Right atrium auricular region (tissue), 2 donors: ENCODE results near the gene SGCG. TPM values are rescaled to one million over a fixed set of nuclear protein-coding genes. Genes with fewer than 3 reads are reported as not detected.

Experiments used
- DNase-seq: peaks from one replicate; pipeline ENCODE4 v3.0.0-alpha.2; 2019; ENCODE audit warnings: low spot score
- H3K27ac ChIP-seq, 2 donors: fragments of 200-600 bp; sonication (generic); 1 replicate in 1 of 2; 2 replicates in 1 of 2; pipeline ENCODE4 v1.5.1; 2016 to 2019
- H3K27me3 ChIP-seq, 2 donors: fragments of 200-600 bp; sonication (generic); one replicate each; pipeline versions ENCODE4 v1.5.1 to v1.6.0; 2017 to 2019
- H3K36me3 ChIP-seq: fragments of 200-600 bp; sonication (generic); one replicate; pipeline ENCODE4 v1.5.1; 2016
- H3K4me1 ChIP-seq, 2 donors: fragments of 200-600 bp; sonication (generic); one replicate each; pipeline versions ENCODE4 v1.5.1 to v1.6.0; 2017 to 2019
- H3K4me3 ChIP-seq, 2 donors: fragments of 200-600 bp; sonication (generic); 1 replicate in 1 of 2; 2 replicates in 1 of 2; pipeline ENCODE4 v1.5.1; 2017 to 2019; ENCODE audit warnings: mild to moderate bottlenecking in 1 of 2, moderate library complexity in 1 of 2
- H3K9me3 ChIP-seq, 2 donors: fragments of 200-600 bp; sonication (generic); one replicate each; pipeline ENCODE4 v1.5.1; 2019
- CTCF ChIP-seq, 2 donors: fragments of 200-600 bp; sonication (generic); IDR thresholded peaks; one replicate each; pipeline ENCODE4 v1.5.1; 2019; ENCODE audit warnings: antibody characterized with exemption in 2 of 2
- total RNA-seq, 2 donors: library from RNA; depleted of rRNA; stranded (reverse); fragments of >200 nt; gene quantifications; one replicate each; pipeline ENCODE4 v1.1.0, GENCODE V29; 2016

Gene SGCG
- total RNA-seq, 2 donors from 2014 or later, result 88.2 to 123 TPM

- no peaks in the 10 kb centered on the region for H3K36me3 ChIP-seq
- no peak for TF ChIP-seq CTCF (IDR thresholded peaks at IDR 0.05)
- no peaks in the 10 kb centered on the region for H3K9me3 ChIP-seq
- H3K4me3 ChIP-seq, result peak overlapping the region; percentile 9 to 26
- DNase-seq, result no peak
- peaks cover 0 to 9% of the 10 kb centered on the region in 2 donors for H3K4me1 ChIP-seq
- peak overlapping the region; percentile 50 to 73 for H3K27ac ChIP-seq
- H3K27me3 ChIP-seq, result no peaks in the 10 kb centered on the region
Measured at GRCh38 chr13:23183292-23183691, 2.5 kb downstream of the SGCG start.

GRCh38 chr13:23185542-23185941 is 4.8 kb downstream of the SGCG start:
- peaks cover 0 to 9% of the 10 kb centered on the region in 2 donors for H3K4me1 ChIP-seq
- TF ChIP-seq CTCF (IDR thresholded peaks at IDR 0.05), result no peak
- no peaks in the 10 kb centered on the region for H3K27me3 ChIP-seq
- H3K4me3 ChIP-seq, result no peak overlapping the region
- H3K9me3 ChIP-seq, result no peaks in the 10 kb centered on the region
- H3K36me3 ChIP-seq, result no peaks in the 10 kb centered on the region
- H3K27ac ChIP-seq, result peak overlapping the region; percentile 17 to 73
- no peak for DNase-seq

- no peaks in the 10 kb centered on the region for H3K4me1 ChIP-seq
- no peak overlapping the region for H3K27ac ChIP-seq
- no peak overlapping the region for H3K4me3 ChIP-seq
- no peaks in the 10 kb centered on the region for H3K36me3 ChIP-seq
- no peak for DNase-seq
- peaks cover 0 to 4% of the 10 kb centered on the region in 2 donors for H3K9me3 ChIP-seq
- no peak for TF ChIP-seq CTCF (IDR thresholded peaks at IDR 0.05)
- H3K27me3 ChIP-seq, result no peaks in the 10 kb centered on the region
Measured at GRCh38 chr13:23201870-23202269, 21.1 kb downstream of the SGCG start.

GRCh38 chr13:23202383-23202782 is 21.6 kb downstream of the SGCG start:
- no peak overlapping the region for H3K4me3 ChIP-seq
- H3K27ac ChIP-seq, result no peak overlapping the region
- DNase-seq, result no peak
- H3K9me3 ChIP-seq, result peaks cover 0 to 9% of the 10 kb centered on the region in 2 donors
- H3K4me1 ChIP-seq, result no peaks in the 10 kb centered on the region
- H3K36me3 ChIP-seq, result no peaks in the 10 kb centered on the region
- no peak for TF ChIP-seq CTCF (IDR thresholded peaks at IDR 0.05)
- no peaks in the 10 kb centered on the region for H3K27me3 ChIP-seq

- Histone ChIP-seq H3K27me3 (no peaks in the 10 kb centered on the region), H3K36me3 (no peaks in the 10 kb centered on the region), H3K4me3 (no peak overlapping the region), H3K4me1 (no peaks in the 10 kb centered on the region), H3K27ac (no peak overlapping the region), H3K9me3 (peaks cover 0 to 9% of the 10 kb centered on the region in 2 donors)
- DNase-seq, result no peak
- no peak for TF ChIP-seq CTCF (IDR thresholded peaks at IDR 0.05)
Measured at GRCh38 chr13:23203516-23203915, 22.7 kb downstream of the SGCG start.

- H3K9me3 ChIP-seq, result peaks cover 0 to 9% of the 10 kb centered on the region in 2 donors
- no peak overlapping the region for H3K27ac ChIP-seq
- H3K4me1 ChIP-seq, result no peaks in the 10 kb centered on the region
- TF ChIP-seq CTCF (IDR thresholded peaks at IDR 0.05), result no peak
- no peaks in the 10 kb centered on the region for H3K36me3 ChIP-seq
- H3K4me3 ChIP-seq, result no peak overlapping the region
- no peak for DNase-seq
- H3K27me3 ChIP-seq, result no peaks in the 10 kb centered on the region
Measured at GRCh38 chr13:23205807-23206206, 25.0 kb downstream of the SGCG start.
